ENCODE data around the gene SCAMP5.

The SCAMP5 gene

DNA sequence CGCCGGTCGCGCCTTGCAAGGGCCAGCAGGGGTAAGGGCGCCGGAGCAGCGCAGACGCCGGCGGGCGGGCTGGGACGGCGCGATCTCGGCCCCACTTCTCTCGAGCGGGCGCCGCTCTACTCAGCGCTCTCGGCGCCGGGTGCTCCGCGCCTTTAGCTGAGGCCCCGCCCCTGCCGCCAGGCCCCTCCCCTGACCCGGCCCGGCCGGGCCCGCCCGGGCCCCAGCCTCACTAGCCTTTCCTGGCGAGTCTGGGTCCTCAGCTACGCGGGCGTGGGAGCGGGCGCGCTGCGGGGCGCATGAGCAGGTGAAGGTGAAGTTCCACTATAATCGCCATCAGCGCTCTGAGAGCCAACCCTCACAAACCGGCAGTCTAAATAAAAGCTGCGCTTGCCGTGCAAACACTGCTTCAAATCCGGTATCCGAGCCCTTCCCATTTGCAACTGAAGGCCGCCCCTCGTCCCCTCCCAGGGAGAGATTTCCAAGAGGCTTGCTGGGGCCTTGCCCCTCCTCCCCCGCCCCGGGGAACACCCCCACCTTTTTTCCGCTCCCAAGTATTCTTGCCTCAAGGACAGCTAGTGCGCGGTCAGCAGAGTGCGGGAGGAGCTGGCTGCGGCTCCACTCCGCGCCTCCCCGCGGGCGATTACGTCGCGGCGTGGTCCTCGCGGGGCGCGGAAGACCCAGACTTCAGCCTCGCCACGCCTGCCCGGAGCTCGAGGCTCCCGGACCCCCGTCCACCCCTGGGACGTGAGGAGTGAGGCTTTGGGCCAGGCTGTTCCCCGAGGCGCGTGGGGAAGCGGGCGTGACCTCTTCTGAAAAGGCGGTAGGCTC lies 38.5 kb upstream of the SCAMP5 start, which contains the start of gene RPP25:
RPP25 (minus strand) TSS at position 125 of the 828 bp plus-strand sequence. CDS start 189 bp downstream, outside the sequence.
- no peak for DNase-seq (ENCODE audit: extremely low read depth, low read depth)
- TF ChIP-seq, protein P1, sequence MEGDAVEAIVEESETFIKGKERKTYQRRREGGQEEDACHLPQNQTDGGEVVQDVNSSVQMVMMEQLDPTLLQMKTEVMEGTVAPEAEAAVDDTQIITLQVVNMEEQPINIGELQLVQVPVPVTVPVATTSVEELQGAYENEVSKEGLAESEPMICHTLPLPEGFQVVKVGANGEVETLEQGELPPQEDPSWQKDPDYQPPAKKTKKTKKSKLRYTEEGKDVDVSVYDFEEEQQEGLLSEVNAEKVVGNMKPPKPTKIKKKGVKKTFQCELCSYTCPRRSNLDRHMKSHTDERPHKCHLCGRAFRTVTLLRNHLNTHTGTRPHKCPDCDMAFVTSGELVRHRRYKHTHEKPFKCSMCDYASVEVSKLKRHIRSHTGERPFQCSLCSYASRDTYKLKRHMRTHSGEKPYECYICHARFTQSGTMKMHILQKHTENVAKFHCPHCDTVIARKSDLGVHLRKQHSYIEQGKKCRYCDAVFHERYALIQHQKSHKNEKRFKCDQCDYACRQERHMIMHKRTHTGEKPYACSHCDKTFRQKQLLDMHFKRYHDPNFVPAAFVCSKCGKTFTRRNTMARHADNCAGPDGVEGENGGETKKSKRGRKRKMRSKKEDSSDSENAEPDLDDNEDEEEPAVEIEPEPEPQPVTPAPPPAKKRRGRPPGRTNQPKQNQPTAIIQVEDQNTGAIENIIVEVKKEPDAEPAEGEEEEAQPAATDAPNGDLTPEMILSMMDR (IDR thresholded peaks at IDR 0.05; ENCODE audit: low read depth, low read length) = no peak

DNA sequence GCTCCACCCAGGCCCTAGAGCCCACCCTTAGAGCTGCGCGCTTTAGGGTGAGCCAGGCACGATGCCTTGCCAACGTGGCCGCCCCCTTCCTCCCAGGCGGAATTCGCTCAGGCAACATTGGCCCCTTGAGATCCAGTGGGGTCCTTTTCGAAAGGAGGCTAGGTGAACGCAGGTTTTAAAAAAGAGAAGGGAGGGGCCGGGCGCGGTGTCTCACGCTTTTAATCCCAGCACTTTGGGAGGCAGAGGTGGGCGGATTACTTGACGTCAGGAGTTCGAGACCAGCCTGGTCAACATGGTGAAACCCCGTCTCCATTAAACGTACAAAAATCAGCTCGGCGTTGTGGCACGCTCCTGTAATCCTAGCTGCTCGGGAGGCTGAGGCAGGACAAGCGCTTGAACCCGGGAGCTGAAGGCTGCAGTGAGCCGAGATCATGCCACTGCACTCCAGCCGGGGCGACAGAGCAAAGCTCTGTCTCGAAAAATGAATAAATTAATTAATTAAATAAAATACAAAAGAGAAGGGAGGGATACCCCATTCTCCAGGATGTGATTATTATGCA lies 37.8 kb upstream of the SCAMP5 start:
- DNase-seq (ENCODE audit: extremely low read depth, low read depth) = no peak
- TF ChIP-seq, protein P1 (IDR thresholded peaks at IDR 0.05; ENCODE audit: low read depth, low read length) = no peak

DNA sequence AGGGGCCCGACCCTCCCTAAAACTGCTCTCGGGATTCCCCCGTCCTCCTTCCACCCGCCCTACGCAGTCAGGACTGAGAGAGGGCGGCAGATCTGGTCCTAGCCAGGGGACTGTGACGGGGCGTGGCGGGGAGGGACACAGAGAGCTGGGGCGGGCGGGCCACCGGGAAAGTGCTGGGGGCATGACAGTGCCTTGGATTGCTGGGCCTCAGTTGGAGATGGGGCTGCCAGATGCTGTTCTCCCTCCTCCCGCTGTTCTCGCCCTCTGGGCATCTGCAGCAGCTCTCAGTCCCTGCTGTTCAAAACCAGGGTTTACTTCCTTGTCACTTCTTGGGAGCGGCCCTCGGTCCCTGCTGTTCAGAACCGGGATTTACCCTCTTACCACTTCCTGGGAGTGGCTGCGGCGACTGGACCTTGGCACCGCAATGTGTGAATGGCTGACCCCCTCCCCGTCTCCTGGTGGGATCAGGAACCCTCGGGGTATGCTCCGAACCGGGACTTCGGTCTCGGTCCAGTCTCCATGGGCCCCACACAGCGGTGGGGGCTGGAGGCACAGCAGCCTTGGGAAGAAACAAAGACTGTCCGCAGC lies 36.9 kb upstream of the SCAMP5 start:
- no peak for DNase-seq (ENCODE audit: extremely low read depth, low read depth)
- TF ChIP-seq, protein P1 (IDR thresholded peaks at IDR 0.05; ENCODE audit: low read depth, low read length) = no peak; the same call in 1 of the 2 replicates

DNA sequence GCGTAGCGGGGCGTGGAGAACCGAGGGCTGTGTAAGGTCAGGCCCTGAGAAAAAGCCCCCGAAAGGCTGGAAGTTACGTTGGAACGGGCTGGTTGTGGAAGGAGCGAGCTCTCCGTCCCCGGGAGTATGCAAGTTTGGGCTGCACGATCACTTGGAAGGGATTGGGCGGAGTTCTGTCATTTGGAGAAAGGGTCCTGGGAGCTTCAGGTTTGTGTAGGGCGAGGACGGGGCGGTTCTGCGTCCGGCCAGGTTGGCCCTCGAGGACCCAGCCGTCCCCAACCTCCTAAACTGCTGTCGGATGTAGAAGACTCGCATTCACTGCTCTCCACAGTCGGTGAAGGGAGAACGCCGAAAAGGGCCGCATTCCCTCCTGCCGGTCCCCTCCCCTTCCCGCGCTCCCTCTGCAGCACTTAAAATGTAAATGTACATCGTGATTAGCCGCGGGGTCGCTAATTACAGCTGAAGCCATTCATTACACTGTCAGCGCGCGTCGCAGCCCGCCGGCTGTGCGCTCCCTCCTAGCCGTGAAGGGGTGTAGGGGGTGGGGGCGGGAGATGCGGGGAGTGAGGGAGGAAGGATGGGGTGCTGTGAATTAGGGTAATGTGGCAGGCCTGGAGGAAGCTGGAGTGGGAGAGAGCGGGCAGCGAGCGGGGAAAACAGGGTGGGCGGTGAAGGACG lies 36.3 kb upstream of the SCAMP5 start:
- DNase-seq (ENCODE audit: extremely low read depth, low read depth) = no peak

DNA sequence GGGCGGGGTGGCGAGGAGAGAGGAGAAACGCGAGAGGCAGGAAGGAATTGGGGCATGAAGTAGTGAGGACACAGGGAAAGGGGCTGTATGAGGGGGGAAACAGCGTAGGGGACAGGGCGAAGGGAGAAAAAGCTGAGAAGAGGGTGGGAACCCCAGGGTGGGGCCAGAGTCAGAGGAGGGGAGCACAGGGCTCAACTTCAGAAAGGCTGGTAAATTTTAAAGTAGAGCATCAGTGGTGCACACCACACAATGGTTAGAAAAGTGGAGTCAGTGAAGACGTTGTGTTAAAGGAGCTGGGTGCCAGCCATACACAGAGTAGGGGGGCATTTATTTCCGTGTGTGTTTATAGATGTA lies 35.8 kb upstream of the SCAMP5 start:
- DNase-seq (ENCODE audit: extremely low read depth, low read depth) = no peak
- TF ChIP-seq, protein P1 (IDR thresholded peaks at IDR 0.05; ENCODE audit: low read depth, low read length) = no peak

More for the DNA sequence above, 36.3 kb upstream of the SCAMP5 start:
- TF ChIP-seq, protein P1 (IDR thresholded peaks at IDR 0.05; ENCODE audit: low read depth, low read length) = no peak

- TF ChIP-seq, protein P1 (IDR thresholded peaks at IDR 0.05; ENCODE audit: low read depth, low read length) = no peak
- DNase-seq (ENCODE audit: extremely low read depth, low read depth) = no peak
These were observed 35.1 kb upstream of the SCAMP5 start for GRCh38 chr15:74960286-74960685.
